Measurements from ENCODE around the gene WDR41.

WDR41 gene

GRCh38 chr5:77420940-77421339, 71.2 kb downstream of the WDR41 start:
- Histone ChIP-seq H3K4me1 (ENCODE audit: control insufficient read depth, insufficient read depth, low read length) (no peaks in the 10 kb centered on the region), H3K36me3 (ENCODE audit: control insufficient read depth, insufficient read depth, low read length) (no peaks in the 10 kb centered on the region), H3K9ac (ENCODE audit: low read depth, low read length) (no peak overlapping the region), H3K9me3 (ENCODE audit: control insufficient read depth, insufficient read depth, low read length) (no peaks in the 10 kb centered on the region), H3K4me3 (ENCODE audit: low read depth, low read length) (no peak overlapping the region), H3K27me3 (ENCODE audit: control insufficient read depth, insufficient read depth, low read length) (no peaks in the 10 kb centered on the region)

GRCh38 chr5:77419644-77420582, 72.2 kb downstream of the WDR41 start:
- Histone ChIP-seq H3K27me3 (ENCODE audit: control insufficient read depth, insufficient read depth, low read length) (no peaks in the 10 kb centered on the region), H3K4me1 (ENCODE audit: control insufficient read depth, insufficient read depth, low read length) (no peaks in the 10 kb centered on the region), H3K9ac (ENCODE audit: low read depth, low read length) (no peak overlapping the region), H3K36me3 (ENCODE audit: control insufficient read depth, insufficient read depth, low read length) (no peaks in the 10 kb centered on the region), H3K9me3 (ENCODE audit: control insufficient read depth, insufficient read depth, low read length) (no peaks in the 10 kb centered on the region), H3K4me3 (ENCODE audit: low read depth, low read length) (no peak overlapping the region)

- Histone ChIP-seq H3K27me3 (ENCODE audit: control insufficient read depth, insufficient read depth, low read length) (no peaks in the 10 kb centered on the region), H3K9ac (ENCODE audit: low read depth, low read length) (no peak overlapping the region), H3K4me3 (ENCODE audit: low read depth, low read length) (no peak overlapping the region), H3K9me3 (ENCODE audit: control insufficient read depth, insufficient read depth, low read length) (no peaks in the 10 kb centered on the region), H3K4me1 (ENCODE audit: control insufficient read depth, insufficient read depth, low read length) (no peaks in the 10 kb centered on the region), H3K36me3 (ENCODE audit: control insufficient read depth, insufficient read depth, low read length) (no peaks in the 10 kb centered on the region)
These were observed 73.2 kb downstream of the WDR41 start for GRCh38 chr5:77418601-77419581.

GRCh38 chr5:77418162-77418561, 74.0 kb downstream of the WDR41 start:
- Histone ChIP-seq H3K9me3 (ENCODE audit: control insufficient read depth, insufficient read depth, low read length) (no peaks in the 10 kb centered on the region), H3K4me3 (ENCODE audit: low read depth, low read length) (no peak overlapping the region), H3K9ac (ENCODE audit: low read depth, low read length) (no peak overlapping the region), H3K4me1 (ENCODE audit: control insufficient read depth, insufficient read depth, low read length) (no peaks in the 10 kb centered on the region), H3K36me3 (ENCODE audit: control insufficient read depth, insufficient read depth, low read length) (no peaks in the 10 kb centered on the region), H3K27me3 (ENCODE audit: control insufficient read depth, insufficient read depth, low read length) (no peaks in the 10 kb centered on the region)

GRCh38 chr5:77413049-77413448, 79.1 kb downstream of the WDR41 start:
- Histone ChIP-seq H3K4me3 (ENCODE audit: low read depth, low read length) (no peak overlapping the region), H3K9ac (ENCODE audit: low read depth, low read length) (no peak overlapping the region), H3K36me3 (ENCODE audit: control insufficient read depth, insufficient read depth, low read length) (no peaks in the 10 kb centered on the region), H3K27me3 (ENCODE audit: control insufficient read depth, insufficient read depth, low read length) (no peaks in the 10 kb centered on the region), H3K4me1 (ENCODE audit: control insufficient read depth, insufficient read depth, low read length) (no peaks in the 10 kb centered on the region), H3K9me3 (ENCODE audit: control insufficient read depth, insufficient read depth, low read length) (no peaks in the 10 kb centered on the region)

GRCh38 chr5:77409870-77410621, 82.1 kb downstream of the WDR41 start:
- Histone ChIP-seq H3K27me3 (ENCODE audit: control insufficient read depth, insufficient read depth, low read length) (no peaks in the 10 kb centered on the region), H3K9ac (ENCODE audit: low read depth, low read length) (no peak overlapping the region), H3K4me1 (ENCODE audit: control insufficient read depth, insufficient read depth, low read length) (no peaks in the 10 kb centered on the region), H3K36me3 (ENCODE audit: control insufficient read depth, insufficient read depth, low read length) (no peaks in the 10 kb centered on the region), H3K4me3 (ENCODE audit: low read depth, low read length) (no peak overlapping the region), H3K9me3 (ENCODE audit: control insufficient read depth, insufficient read depth, low read length) (no peaks in the 10 kb centered on the region)

- H3K36me3 ChIP-seq (ENCODE audit: control insufficient read depth, insufficient read depth, low read length), result no peaks in the 10 kb centered on the region
- no peaks in the 10 kb centered on the region for H3K27me3 ChIP-seq (ENCODE audit: control insufficient read depth, insufficient read depth, low read length)
- no peak overlapping the region for H3K4me3 ChIP-seq (ENCODE audit: low read depth, low read length)
- H3K4me1 ChIP-seq (ENCODE audit: control insufficient read depth, insufficient read depth, low read length), result no peaks in the 10 kb centered on the region
- H3K9ac ChIP-seq (ENCODE audit: low read depth, low read length), result no peak overlapping the region
- H3K9me3 ChIP-seq (ENCODE audit: control insufficient read depth, insufficient read depth, low read length), result no peaks in the 10 kb centered on the region
These were observed 85.0 kb downstream of the WDR41 start for GRCh38 chr5:77407152-77407551.

GRCh38 chr5:77402796-77403195, 89.3 kb downstream of the WDR41 start:
- Histone ChIP-seq H3K4me3 (ENCODE audit: low read depth, low read length) (no peak overlapping the region), H3K4me1 (ENCODE audit: control insufficient read depth, insufficient read depth, low read length) (no peaks in the 10 kb centered on the region), H3K9ac (ENCODE audit: low read depth, low read length) (no peak overlapping the region), H3K9me3 (ENCODE audit: control insufficient read depth, insufficient read depth, low read length) (no peaks in the 10 kb centered on the region), H3K27me3 (ENCODE audit: control insufficient read depth, insufficient read depth, low read length) (no peaks in the 10 kb centered on the region), H3K36me3 (ENCODE audit: control insufficient read depth, insufficient read depth, low read length) (no peaks in the 10 kb centered on the region)

- Histone ChIP-seq H3K36me3 (ENCODE audit: control insufficient read depth, insufficient read depth, low read length) (no peaks in the 10 kb centered on the region), H3K4me3 (ENCODE audit: low read depth, low read length) (no peak overlapping the region), H3K4me1 (ENCODE audit: control insufficient read depth, insufficient read depth, low read length) (no peaks in the 10 kb centered on the region), H3K27me3 (ENCODE audit: control insufficient read depth, insufficient read depth, low read length) (no peaks in the 10 kb centered on the region), H3K9me3 (ENCODE audit: control insufficient read depth, insufficient read depth, low read length) (no peaks in the 10 kb centered on the region), H3K9ac (ENCODE audit: low read depth, low read length) (no peak overlapping the region)
These were observed 91.5 kb downstream of the WDR41 start for GRCh38 chr5:77400645-77401044.

- Histone ChIP-seq H3K27me3 (ENCODE audit: control insufficient read depth, insufficient read depth, low read length) (no peaks in the 10 kb centered on the region), H3K4me1 (ENCODE audit: control insufficient read depth, insufficient read depth, low read length) (no peaks in the 10 kb centered on the region), H3K36me3 (ENCODE audit: control insufficient read depth, insufficient read depth, low read length) (no peaks in the 10 kb centered on the region), H3K4me3 (ENCODE audit: low read depth, low read length) (no peak overlapping the region), H3K9me3 (ENCODE audit: control insufficient read depth, insufficient read depth, low read length) (no peaks in the 10 kb centered on the region), H3K9ac (ENCODE audit: low read depth, low read length) (no peak overlapping the region)
These were observed 93.2 kb downstream of the WDR41 start for GRCh38 chr5:77398896-77399295.

- no peaks in the 10 kb centered on the region for H3K9me3 ChIP-seq (ENCODE audit: control insufficient read depth, insufficient read depth, low read length)
- no peaks in the 10 kb centered on the region for H3K36me3 ChIP-seq (ENCODE audit: control insufficient read depth, insufficient read depth, low read length)
- H3K27me3 ChIP-seq (ENCODE audit: control insufficient read depth, insufficient read depth, low read length), result no peaks in the 10 kb centered on the region
- H3K9ac ChIP-seq (ENCODE audit: low read depth, low read length), result no peak overlapping the region
- H3K4me1 ChIP-seq (ENCODE audit: control insufficient read depth, insufficient read depth, low read length), result no peaks in the 10 kb centered on the region
- no peak overlapping the region for H3K4me3 ChIP-seq (ENCODE audit: low read depth, low read length)
These were observed 93.7 kb downstream of the WDR41 start for GRCh38 chr5:77398458-77398857.
